Hematopoietic multipotent progenitor cell (in vitro differentiated cells): ENCODE measurements around the gene DAP. TPM values are rescaled to one million over a fixed set of nuclear protein-coding genes. Genes with fewer than 3 reads are reported as not detected.

Experiments
- DNase-seq, 3 donors: peaks; one replicate each; pipeline ENCODE4 v3.0.0-alpha.2; 2011 to 2015; ENCODE audit warnings: low read depth in 2 of 3, low spot score in 2 of 3
- total RNA-seq: library from RNA; depleted of rRNA; stranded (reverse); fragments of >200 nt; gene quantifications from one replicate; pipeline ENCODE4 v1.2.3, GENCODE V29; 2012

Gene DAP
- total RNA-seq, 1 donor: 23.4 TPM

- peak in 2 of 3 donors; percentile 59 to 63 for DNase-seq
These were observed 65.9 kb downstream of the DAP start for GRCh38 chr5:10695055-10695649.

GRCh38 chr5:10691826-10692785, 68.9 kb downstream of the DAP start:
- no peak for DNase-seq

GRCh38 chr5:10690460-10691440, 70.3 kb downstream of the DAP start:
- DNase-seq: no peak

- DNase-seq: peak in 2 of 3 donors; percentile 36 to 61
These were observed 71.5 kb downstream of the DAP start for GRCh38 chr5:10689391-10690081.

- DNase-seq: no peak
These were observed 72.3 kb downstream of the DAP start for GRCh38 chr5:10688651-10689171.

GRCh38 chr5:10686890-10687289, 74.1 kb downstream of the DAP start:
- DNase-seq: no peak

- no peak for DNase-seq
These were observed 75.9 kb downstream of the DAP start for GRCh38 chr5:10685115-10685521.

- DNase-seq: no peak
These were observed 76.5 kb downstream of the DAP start for GRCh38 chr5:10684303-10685086.

- no peak for DNase-seq
These were observed 78.1 kb downstream of the DAP start for GRCh38 chr5:10682801-10683525.

- peak in 1 of 3 donors; percentile 27 for DNase-seq
These were observed 79.0 kb downstream of the DAP start for GRCh38 chr5:10681731-10682679.

GRCh38 chr5:10680876-10681481, 80.1 kb downstream of the DAP start:
- no peak for DNase-seq

- no peak for DNase-seq
These were observed 81.6 kb downstream of the DAP start for GRCh38 chr5:10679336-10679988.

- no peak for DNase-seq
These were observed 82.8 kb downstream of the DAP start for GRCh38 chr5:10678244-10678643.

GRCh38 chr5:10677533-10677932, 83.5 kb downstream of the DAP start:
- DNase-seq: no peak

- DNase-seq: no peak
These were observed 84.1 kb downstream of the DAP start for GRCh38 chr5:10676946-10677345.

GRCh38 chr5:10676224-10676623, 84.8 kb downstream of the DAP start:
- no peak for DNase-seq
